PC-3 (cell line): Measurements from ENCODE around the gene MYO7A. TPM values are rescaled to one million over a fixed set of nuclear protein-coding genes. Genes with fewer than 3 reads are reported as not detected.

Experiments used
- ATAC-seq: fragments of 200-7000 bp; cut with Tn5 transposase; 2 replicates; pipeline ENCODE4 v1.9.1; 2020; ENCODE audit warnings: mild to moderate bottlenecking, moderate library complexity
- BruUV-seq: library from RNA; stranded (reverse); fragments of 400-500 nt; replicated peaks from 2 replicates; lab custom pipeline; 2021; lab: Mats Ljungman, UMichigan
- CTCF ChIA-PET: fragments of 300-600 bp; sonication (Branson Sonifier 250); formaldehyde crosslinking; loops from one replicate; lab custom pipeline; 2022; ENCODE audit warnings: antibody characterized with exemption; lab: Charles Lee
- POLR2A ChIA-PET: fragments of 300-600 bp; sonication (Branson Sonifier 250); formaldehyde crosslinking; loops from one replicate; lab custom pipeline; 2022; ENCODE audit warnings: antibody characterized with exemption; ENCODE audit not compliant: unreplicated experiment; lab: Charles Lee
- DNase-seq: peaks from one replicate; pipeline ENCODE4 v3.0.0-alpha.2; 2015
- H2AFZ ChIP-seq: fragments of 300-600 bp; sonication (generic); 2 replicates; pipeline ENCODE4 v1.6.0; 2016; ENCODE audit warnings: antibody characterized with exemption, low read length
- H3F3A ChIP-seq: fragments of 300-600 bp; sonication (generic); one replicate; pipeline ENCODE4 v1.6.0; 2017; ENCODE audit warnings: antibody characterized with exemption, low read length, control low read depth, mild to moderate bottlenecking; ENCODE audit not compliant: unreplicated experiment
- H3K27ac ChIP-seq: fragments of 300-600 bp; sonication (generic); 2 replicates; pipeline ENCODE4 v1.5.1; 2016; ENCODE audit warnings: mild to moderate bottlenecking, low read length
- H3K27me3 ChIP-seq: fragments of 300-600 bp; sonication (generic); 2 replicates; pipeline ENCODE4 v1.6.1; 2016; ENCODE audit warnings: low read length, mixed read lengths
- H3K36me3 ChIP-seq: fragments of 300-600 bp; sonication (generic); 2 replicates; pipeline ENCODE4 v1.6.1; 2016; ENCODE audit warnings: low read depth, mixed run types, low read length, mixed read lengths
- H3K4me1 ChIP-seq: fragments of 300-600 bp; sonication (generic); 2 replicates; pipeline ENCODE4 v1.5.1; 2016; ENCODE audit warnings: low read length; ENCODE audit not compliant: insufficient read depth
- H3K4me2 ChIP-seq: fragments of 300-600 bp; sonication (generic); 2 replicates; pipeline ENCODE4 v1.6.0; 2016; ENCODE audit warnings: low read length
- H3K4me3 ChIP-seq: fragments of 300-600 bp; sonication (generic); 2 replicates; pipeline ENCODE4 v1.5.1; 2016; ENCODE audit warnings: mild to moderate bottlenecking, low read length, mixed read lengths
- H3K79me2 ChIP-seq: fragments of 300-600 bp; sonication (generic); 2 replicates; pipeline ENCODE4 v1.6.1; 2017; ENCODE audit warnings: low read length, mixed read lengths
- H3K9ac ChIP-seq: fragments of 300-600 bp; sonication (generic); 2 replicates; pipeline ENCODE4 v1.6.0; 2016; ENCODE audit warnings: mild to moderate bottlenecking, low read length
- H3K9me2 ChIP-seq: fragments of 300-600 bp; sonication (generic); replicated peaks from 2 replicates; pipeline ENCODE4 v1.6.1; 2016; ENCODE audit warnings: mixed run types, low read length, mixed read lengths
- H3K9me3 ChIP-seq: fragments of 300-600 bp; sonication (generic); 2 replicates; pipeline ENCODE4 v1.6.1; 2016; ENCODE audit warnings: low read length, mixed read lengths
- H4K20me1 ChIP-seq: fragments of 300-600 bp; sonication (generic); 2 replicates; pipeline ENCODE4 v1.6.1; 2016; ENCODE audit warnings: low read length, mixed read lengths
- CTCF ChIP-seq: fragments of 300-600 bp; sonication (generic); conservative IDR thresholded peaks from 2 replicates; pipeline ENCODE4 v1.5.1; 2017; ENCODE audit warnings: antibody characterized with exemption, low read depth, mild to moderate bottlenecking, low read length
- EZH2 ChIP-seq: fragments of 300-600 bp; sonication (generic); IDR thresholded peaks from one replicate; pipeline ENCODE4 v1.6.1; 2017; ENCODE audit warnings: antibody characterized with exemption, mild to moderate bottlenecking, low read length; ENCODE audit not compliant: unreplicated experiment
- EZH2phosphoT487 ChIP-seq: fragments of 300-600 bp; sonication (generic); IDR thresholded peaks from 2 replicates; pipeline ENCODE4 v1.6.1; 2018; ENCODE audit warnings: mild to moderate bottlenecking, antibody characterized with exemption, low read length, borderline replicate concordance
- intact Hi-C: fragments of 100-400 bp; cut with micrococcal nuclease; formaldehyde crosslinking; loops from 2 replicates; pipeline ENCODE4 v1.9.0; 2023
- total RNA-seq: library from RNA; depleted of rRNA; stranded (reverse); fragments of >200 nt; gene quantifications from 2 replicates; pipeline ENCODE4 v1.2.3, GENCODE V29; 2014

Gene MYO7A
- total RNA-seq, 1 experiment from 2014 or later: 0.66 TPM

GRCh38 chr11:77141475-77141874 lies 13.4 kb downstream of the MYO7A start:
- no peak for ATAC-seq
- no peaks in the 10 kb centered on the region for H3F3A ChIP-seq
- no peak overlapping the region for H2AFZ ChIP-seq
- H3K4me2 ChIP-seq: no peak overlapping the region
- intact Hi-C loops: no loop called here
- no peak for DNase-seq
- 0 out of 2 replicates have a peak overlapping the region, but pooled peaks have one; percentile 11 for H3K27ac ChIP-seq
- POLR2A ChIA-PET: no interaction called here
- peaks cover 8% of the 10 kb centered on the region for H3K4me1 ChIP-seq
- no peak overlapping the region for H3K4me3 ChIP-seq
- no peaks in the 10 kb centered on the region for H3K36me3 ChIP-seq
- H3K9me2 ChIP-seq: no peaks in the 10 kb centered on the region
- no peaks in the 10 kb centered on the region for H3K79me2 ChIP-seq
- no peak for TF ChIP-seq EZH2
- no peak for TF ChIP-seq CTCF
- TF ChIP-seq EZH2phosphoT487: no peak
- BruUV-seq: no TSS peak
- H4K20me1 ChIP-seq: no peaks in the 10 kb centered on the region
- no peaks in the 10 kb centered on the region for H3K27me3 ChIP-seq
- CTCF ChIA-PET: no interaction called here
- no peaks in the 10 kb centered on the region for H3K9me3 ChIP-seq
- no peak overlapping the region for H3K9ac ChIP-seq

GRCh38 chr11:77142091-77142975 lies 14.3 kb downstream of the MYO7A start:
- H3K36me3 ChIP-seq: no peaks in the 10 kb centered on the region
- no peak overlapping the region for H3K9ac ChIP-seq
- ChIA-PET CTCF (no interaction called here), POLR2A (no interaction called here)
- no peaks in the 10 kb centered on the region for H3K9me2 ChIP-seq
- H3K9me3 ChIP-seq: no peaks in the 10 kb centered on the region
- H3K27me3 ChIP-seq: no peaks in the 10 kb centered on the region
- TF ChIP-seq EZH2phosphoT487 (no peak), CTCF (no peak)
- no peak overlapping the region for H2AFZ ChIP-seq
- H3F3A ChIP-seq: no peaks in the 10 kb centered on the region
- ATAC-seq (no peak), DNase-seq (no peak)
- no TSS peak for BruUV-seq
- no peaks in the 10 kb centered on the region for H4K20me1 ChIP-seq
- intact Hi-C loops: no loop called here
- H3K4me1 ChIP-seq: peaks cover 6% of the 10 kb centered on the region; the same call in 1 of the 2 replicates
- H3K79me2 ChIP-seq: no peaks in the 10 kb centered on the region
- no peak overlapping the region for H3K4me3 ChIP-seq
- no peak overlapping the region for H3K4me2 ChIP-seq
- no peak overlapping the region for H3K27ac ChIP-seq

GRCh38 chr11:77143405-77144020 lies 15.5 kb downstream of the MYO7A start:
- Histone ChIP-seq H3K9ac (no peak overlapping the region), H2AFZ (no peak overlapping the region), H3K4me2 (no peak overlapping the region), H3K9me3 (no peaks in the 10 kb centered on the region), H4K20me1 (no peaks in the 10 kb centered on the region), H3K79me2 (no peaks in the 10 kb centered on the region), H3K4me1 (peaks cover 6% of the 10 kb centered on the region; the same call in 1 of the 2 replicates), H3K36me3 (no peaks in the 10 kb centered on the region), H3K9me2 (no peaks in the 10 kb centered on the region), H3F3A (no peaks in the 10 kb centered on the region), H3K27ac (no peak overlapping the region), H3K4me3 (no peak overlapping the region), H3K27me3 (no peaks in the 10 kb centered on the region)
- TF ChIP-seq CTCF (no peak), EZH2phosphoT487 (no peak), EZH2 (no peak)
- no TSS peak for BruUV-seq
- POLR2A ChIA-PET: no interaction called here
- CTCF ChIA-PET: no interaction called here
- no peak for DNase-seq
- no peak for ATAC-seq
- intact Hi-C loops: no loop called here
